ENCODE results near the gene THOP1.

THOP1 gene

DNA sequence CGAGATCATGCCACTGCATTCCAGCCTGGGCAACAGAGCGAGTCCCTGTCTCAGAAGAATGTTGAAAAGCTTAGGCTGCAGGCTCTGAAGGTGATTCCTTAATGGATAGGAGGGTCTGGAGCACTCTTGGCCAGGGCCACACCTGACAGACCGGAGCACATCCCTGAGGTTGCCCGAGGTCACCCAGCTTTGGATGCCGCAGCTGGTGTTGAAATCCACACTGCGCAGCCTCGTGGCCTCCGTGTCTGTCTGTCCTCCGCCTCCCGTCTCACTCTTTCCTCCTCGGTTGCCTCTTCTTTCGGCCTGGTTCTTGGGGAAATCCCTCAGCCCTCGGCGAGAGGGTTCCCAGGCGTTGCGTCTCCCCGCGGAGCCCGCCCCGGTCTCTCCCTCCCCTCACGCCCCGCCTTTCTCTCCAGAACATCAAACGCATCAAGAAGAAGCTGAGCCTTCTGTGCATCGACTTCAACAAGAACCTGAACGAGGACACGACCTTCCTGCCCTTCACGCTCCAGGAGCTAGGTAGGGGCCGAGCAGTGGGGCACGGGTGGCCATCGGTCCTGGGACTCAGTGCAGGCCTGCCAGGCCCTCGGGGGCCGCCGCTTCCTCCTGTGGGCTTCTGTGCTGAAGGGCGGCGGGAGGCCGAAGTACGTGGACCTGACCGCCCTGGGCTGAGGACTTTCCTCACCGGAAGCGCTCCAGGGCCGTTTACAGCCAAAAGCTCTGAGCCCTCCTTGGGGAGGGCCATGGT lies 14.1 kb downstream of the THOP1 start:
- no peak overlapping the region for H3K27ac ChIP-seq
- DNase-seq (ENCODE audit: low read depth, low spot score), result no peak

DNA sequence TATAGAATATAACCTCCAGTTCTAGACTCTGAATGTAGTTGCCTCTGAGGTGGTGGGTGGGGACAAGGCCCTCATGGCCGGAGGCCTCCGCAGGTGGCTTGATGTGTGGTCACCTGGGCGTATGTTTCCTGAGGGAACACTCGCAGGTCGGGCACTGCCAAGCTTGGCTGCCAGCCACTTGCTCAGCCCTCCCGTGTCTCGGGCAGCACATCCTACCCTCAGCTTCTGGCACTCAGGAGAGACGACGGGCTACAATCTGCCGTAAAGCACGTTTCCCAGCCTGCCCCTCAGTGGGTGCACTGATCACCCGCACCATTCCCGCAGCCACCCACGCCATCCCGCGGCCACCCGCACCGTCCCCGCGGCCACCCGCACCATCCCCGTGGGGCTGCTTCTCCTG lies 15.2 kb downstream of the THOP1 start:
- no peak overlapping the region for H3K27ac ChIP-seq
- no peak for DNase-seq (ENCODE audit: low read depth, low spot score)

DNA sequence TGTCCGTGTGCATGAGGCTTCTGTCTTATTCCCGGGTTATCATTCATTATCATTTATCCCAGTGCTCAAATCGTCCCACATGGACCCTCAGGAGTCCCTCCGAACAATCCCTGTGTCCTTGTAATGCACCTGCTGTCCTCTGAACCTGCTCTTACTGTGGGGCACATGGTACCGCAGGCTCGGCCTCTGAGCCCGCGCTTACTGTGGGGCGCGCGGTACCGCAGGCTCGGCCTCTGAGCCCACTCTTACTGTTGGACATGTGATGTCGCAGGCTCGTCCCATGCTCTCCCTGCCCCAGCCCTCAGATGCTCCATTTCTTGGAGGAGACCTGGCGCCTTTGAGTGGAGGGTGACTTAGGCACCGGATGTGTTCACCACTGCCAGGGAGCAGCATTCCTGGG lies 17.5 kb downstream of the THOP1 start:
- DNase-seq (ENCODE audit: low read depth, low spot score), result no peak
- no peak overlapping the region for H3K27ac ChIP-seq

DNA sequence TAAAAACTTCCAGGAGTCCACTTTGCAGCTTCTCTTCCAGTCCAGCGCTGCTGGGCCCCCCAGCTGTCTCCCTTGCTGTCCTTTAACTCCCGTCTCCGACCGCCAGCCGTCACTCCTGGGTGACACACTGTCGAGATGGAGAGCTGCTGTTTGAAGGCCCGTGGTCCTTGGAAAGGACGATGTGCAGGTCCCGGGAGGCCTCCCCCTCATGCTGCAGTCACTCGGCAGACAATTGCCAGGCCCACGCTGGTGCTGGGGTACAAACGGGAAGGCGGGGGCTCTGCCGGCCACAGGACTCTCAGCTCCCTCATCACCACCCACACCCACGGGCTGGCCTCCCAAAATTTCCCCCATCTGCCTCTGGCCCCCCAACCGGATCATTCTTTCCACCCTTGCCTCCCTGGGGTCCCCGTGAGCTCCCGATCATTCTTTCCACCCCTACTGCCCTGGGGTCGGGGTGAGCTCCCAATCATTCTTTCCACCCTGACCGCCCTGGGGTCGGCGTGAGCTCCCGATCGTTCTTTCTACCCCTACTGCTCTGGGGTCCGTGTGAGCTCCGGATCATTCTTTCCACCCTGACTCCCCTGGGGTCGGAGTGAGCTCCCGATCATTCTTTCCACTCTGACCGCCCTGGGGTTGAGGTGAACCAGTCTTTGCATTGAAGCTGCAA lies 18.3 kb downstream of the THOP1 start:
- no peak for DNase-seq (ENCODE audit: low read depth, low spot score)
- no peak overlapping the region for H3K27ac ChIP-seq

DNA sequence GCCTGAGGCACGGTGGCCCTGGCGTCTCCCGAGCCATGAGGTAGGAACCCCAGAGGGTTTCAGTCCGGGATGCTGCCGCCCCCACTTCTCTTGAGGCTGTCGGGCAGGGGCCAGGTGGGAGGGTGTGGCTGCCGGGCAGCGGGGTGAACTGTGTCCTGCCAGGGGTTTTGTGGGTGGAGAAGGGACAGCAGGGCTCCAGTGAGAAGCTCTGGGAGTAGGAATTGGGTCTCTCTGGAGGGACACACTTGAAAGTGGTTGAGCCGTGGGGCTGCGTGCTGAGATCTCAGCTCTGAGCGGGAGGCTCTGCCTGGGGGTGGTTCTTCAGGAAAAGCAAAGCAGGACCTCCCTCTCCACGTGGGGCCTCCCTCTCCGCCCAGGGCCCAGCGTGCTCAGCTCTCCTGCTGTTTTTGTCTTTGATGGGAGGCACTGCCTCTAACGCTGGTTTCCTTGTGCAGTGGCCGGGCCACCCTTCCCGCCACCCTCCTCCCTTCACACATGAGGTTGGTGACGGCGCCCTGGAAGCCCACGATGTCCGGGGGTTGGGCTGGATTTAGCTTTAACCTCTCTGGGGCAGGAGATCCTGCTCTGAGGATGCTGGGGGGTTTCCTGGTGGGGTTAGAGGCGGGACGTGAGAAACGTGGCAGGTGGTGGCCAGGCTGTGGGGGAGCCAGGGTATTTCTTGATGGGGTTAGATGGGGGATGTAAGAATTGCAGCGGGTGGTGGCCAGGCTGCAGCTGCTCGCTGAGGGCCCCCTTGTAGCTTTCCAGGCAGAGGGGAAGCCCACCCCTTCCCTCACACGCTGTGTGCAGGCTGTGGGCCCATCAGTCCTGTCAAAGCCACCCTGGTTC lies 19.1 kb downstream of the THOP1 start:
- no peak for DNase-seq (ENCODE audit: low read depth, low spot score)
- no peak overlapping the region for H3K27ac ChIP-seq

DNA sequence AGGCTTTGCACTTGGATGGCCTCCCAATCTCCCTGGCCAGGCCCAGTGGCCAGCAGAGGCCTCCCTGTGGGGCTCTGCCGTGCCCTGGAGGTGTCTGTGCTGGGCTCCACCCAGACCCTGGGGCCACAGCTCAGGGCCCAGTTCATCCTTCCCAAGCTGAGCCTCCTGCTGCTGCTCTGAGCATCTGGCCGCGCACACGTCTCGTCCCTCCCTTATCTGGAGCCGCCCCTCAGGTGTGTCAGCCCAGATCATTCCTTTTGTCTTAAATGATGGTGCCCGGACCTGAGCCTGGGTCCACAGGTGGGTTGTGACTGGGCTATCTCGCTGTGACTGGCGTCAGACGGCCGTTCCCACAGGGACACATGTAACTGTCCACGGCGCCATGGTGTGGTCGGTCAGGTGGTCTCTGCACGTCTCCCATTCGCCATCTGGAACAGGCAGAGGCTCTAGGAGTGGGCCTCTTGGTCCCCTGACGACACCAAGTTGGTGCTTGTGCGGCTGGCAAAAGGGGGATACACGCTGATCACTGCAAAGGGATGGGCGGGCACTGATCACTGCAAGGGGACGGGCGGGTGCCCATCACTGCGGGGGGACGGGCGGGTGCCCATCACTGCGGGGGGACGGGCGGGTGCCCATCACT lies 20.1 kb downstream of the THOP1 start:
- no peak overlapping the region for H3K27ac ChIP-seq

DNA sequence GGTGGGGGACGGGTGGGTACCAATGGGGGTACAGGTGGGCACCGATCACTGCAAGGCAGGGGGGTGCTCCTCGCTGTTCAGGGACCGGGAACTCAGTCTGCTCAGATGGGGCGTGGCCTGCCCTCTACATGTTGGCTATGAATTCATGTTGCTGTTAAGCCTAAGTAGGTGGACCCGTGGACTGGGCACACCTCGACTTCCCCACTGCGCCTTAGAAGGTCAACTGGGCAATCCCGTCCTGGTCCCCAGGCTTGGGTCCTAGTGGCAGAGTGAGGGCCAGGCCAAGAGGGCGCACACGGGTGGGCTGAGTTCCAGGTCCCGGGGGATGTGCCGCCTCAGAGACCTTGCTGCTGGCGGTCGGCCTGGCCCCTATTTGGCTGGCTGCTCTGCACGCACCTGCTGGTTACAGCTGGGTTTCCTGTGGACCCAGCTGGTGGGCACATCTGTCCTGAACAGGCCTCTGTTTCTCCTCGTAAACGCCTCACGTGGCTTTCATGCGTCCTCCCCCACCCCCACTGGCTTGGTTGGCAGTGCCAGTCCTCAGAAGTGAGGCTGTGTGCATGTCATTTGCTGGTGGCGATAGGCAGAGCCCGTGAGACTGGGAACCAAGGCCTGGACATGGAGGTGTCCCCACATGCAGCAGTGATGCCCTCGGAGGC lies 20.8 kb downstream of the THOP1 start:
- no peak for DNase-seq (ENCODE audit: low read depth, low spot score)
- no peak overlapping the region for H3K27ac ChIP-seq

More for the DNA sequence above, 20.1 kb downstream of the THOP1 start:
- no peak for DNase-seq (ENCODE audit: low read depth, low spot score)

DNA sequence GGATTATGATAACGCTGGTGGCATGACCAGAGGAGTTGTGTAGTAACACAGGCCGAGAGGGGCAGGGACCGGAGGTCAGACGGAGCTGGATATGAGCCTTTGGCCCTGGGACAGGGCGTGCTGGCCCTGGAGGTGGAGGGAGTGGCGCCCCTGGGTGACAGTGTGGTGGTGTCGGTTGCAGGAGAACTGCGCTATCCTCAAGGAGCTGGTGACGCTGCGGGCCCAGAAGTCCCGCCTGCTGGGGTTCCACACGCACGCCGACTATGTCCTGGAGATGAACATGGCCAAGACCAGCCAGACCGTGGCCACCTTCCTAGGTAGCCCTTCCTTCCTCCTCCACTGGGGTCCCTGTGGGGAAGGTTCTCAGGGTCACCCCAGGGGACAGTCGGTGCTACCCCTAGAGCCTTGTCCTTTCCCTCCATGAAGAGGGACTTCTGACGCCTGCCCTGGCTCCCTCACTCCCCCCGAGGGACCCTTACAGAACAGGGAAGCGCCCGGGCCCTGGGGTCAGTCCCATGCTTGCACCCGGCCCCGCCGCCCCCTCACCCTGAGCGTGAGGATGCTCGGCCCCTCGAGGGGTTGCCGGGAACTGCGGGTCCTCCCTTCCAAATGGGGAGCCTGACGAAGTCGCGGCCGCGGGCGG lies 21.6 kb downstream of the THOP1 start:
- no peak overlapping the region for H3K27ac ChIP-seq
- DNase-seq (ENCODE audit: low read depth, low spot score), result no peak

DNA sequence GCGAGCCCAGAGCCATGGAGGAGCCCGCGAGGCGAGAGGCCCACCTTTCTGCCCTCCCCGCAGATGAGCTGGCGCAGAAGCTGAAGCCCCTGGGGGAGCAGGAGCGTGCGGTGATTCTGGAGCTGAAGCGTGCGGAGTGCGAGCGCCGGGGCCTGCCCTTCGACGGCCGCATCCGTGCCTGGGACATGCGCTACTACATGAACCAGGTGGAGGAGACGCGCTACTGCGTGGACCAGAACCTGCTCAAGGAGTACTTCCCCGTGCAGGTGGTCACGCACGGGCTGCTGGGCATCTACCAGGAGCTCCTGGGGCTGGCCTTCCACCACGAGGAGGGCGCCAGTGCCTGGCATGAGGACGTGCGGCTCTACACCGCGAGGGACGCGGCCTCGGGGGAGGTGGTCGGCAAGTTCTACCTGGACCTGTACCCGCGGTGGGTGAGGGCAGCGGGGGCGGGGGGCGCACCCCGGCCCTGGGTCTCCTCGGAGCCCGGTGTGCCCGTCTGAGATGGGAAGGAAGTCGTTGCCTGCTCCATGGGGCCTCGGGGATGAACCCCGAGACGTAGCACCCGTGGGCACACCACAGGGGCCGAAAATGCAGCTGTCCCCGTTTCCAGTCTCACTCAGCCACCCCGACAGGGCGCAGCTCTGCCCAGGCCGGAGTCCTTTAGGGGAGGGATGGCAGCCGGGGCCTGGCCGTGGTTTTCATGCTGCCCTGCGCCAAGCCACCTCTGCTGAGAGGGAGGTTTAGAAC lies 22.3 kb downstream of the THOP1 start:
- no peak for DNase-seq (ENCODE audit: low read depth, low spot score)
- no peak overlapping the region for H3K27ac ChIP-seq

DNA sequence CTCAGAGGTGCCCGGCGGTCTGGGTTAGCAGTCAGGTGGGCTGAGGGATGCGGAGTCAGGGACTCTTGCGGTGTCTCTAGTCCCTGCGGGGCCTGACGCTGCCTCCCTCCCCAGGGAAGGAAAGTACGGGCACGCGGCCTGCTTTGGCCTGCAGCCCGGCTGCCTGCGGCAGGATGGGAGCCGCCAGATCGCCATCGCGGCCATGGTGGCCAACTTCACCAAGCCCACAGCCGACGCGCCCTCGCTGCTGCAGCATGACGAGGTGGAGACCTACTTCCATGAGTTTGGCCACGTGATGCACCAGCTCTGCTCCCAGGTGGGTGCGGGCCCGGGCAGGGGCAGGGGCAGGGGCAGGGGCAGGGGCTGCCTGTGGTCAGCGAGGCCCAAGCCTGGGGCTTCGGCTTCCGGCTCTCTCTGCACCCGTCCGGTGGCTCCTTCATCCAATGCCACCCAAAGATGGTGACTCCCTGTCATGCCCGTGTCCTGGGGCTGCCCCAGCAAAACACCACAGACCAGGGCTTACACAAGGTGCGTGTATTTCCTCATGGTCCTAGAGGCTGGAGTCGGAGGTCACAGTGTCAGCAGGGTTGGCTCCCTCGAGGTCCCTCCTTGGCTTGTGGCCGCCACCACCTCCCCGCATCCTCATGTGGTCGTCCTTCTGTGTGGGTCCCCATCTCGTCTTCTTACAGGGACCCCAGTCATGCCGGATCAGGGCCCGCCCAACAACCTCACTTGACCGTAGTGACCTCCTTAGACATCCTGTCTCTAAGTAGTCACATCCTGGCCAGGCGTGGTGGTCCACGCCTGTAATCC lies 23.0 kb downstream of the THOP1 start:
- no peak overlapping the region for H3K27ac ChIP-seq
- DNase-seq (ENCODE audit: low read depth, low spot score), result no peak

DNA sequence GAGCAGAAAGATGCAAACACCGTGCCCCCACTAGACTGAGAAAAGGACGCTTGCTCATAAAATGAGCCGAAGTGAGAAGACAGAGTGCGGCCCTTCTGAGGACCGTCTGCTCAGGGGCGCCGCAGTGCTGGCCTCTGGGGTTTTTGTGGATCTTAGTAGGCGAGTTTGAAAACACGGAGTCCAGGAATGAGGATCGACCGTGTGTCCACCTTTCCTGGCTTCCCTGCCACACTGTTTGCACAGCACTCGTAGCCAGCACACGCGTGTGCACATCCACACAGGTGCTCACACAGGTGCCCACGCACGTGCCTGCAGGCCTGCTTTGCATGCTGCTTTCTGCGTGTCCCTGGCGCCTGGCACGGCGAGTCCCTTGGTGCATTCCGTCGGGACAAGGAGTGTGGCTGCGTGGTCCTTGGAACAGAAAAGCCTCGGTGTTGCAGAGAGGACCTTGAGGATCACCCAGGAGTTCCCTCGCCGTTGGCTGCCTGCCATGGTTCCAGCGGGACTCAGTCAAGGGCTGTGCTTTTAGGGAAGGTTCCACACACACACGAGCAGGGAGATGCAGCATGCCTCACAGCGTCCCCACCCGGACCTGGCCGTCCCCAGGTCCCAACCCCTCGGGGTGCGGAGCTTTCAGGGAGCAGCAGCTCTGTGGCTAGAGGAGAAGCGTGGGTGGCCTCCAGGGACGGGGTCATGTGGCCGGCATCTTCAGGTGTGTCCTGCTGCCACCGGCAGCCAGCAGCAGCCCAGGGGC lies 24.3 kb downstream of the THOP1 start:
- DNase-seq (ENCODE audit: low read depth, low spot score), result no peak
- no peak overlapping the region for H3K27ac ChIP-seq

DNA sequence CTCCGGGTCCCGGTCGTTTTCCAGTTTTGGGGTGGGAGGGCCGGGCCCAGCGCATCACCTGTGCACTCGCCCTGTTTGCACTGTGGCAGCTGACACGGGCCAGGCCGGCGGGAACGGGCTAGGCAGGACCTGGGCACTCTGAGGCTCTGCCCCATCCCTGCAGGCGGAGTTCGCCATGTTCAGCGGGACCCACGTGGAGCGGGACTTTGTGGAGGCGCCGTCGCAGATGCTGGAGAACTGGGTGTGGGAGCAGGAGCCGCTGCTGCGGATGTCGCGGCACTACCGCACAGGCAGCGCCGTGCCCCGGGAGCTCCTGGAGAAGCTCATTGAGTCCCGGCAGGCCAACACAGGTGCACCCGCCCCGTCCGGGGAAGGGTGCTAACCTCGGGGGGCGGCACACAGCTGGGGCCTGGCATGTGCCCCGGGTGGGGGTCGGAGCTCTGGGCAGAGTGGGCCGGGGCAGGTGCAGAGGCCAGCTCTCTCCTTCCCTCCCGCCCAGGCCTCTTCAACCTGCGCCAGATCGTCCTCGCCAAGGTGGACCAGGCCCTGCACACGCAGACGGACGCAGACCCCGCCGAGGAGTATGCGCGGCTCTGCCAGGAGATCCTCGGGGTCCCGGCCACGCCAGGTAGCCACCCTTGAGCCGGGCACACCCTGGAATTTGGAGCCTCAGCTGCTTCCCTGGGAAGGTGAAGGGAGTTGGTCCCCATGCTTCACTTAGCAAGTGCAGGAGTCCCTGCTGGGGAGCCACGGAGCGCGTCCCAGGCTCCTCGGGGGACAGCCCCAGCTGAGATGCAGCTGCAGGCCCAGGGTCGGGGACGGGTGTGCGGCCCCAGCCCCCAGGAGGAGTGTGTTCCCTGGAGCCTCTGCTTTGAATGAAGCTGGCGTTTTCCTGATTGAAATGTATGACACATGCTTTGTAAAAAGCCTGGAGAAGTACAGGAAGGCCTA lies 25.1 kb downstream of the THOP1 start:
- no peak overlapping the region for H3K27ac ChIP-seq
- DNase-seq (ENCODE audit: low read depth, low spot score), result no peak

DNA sequence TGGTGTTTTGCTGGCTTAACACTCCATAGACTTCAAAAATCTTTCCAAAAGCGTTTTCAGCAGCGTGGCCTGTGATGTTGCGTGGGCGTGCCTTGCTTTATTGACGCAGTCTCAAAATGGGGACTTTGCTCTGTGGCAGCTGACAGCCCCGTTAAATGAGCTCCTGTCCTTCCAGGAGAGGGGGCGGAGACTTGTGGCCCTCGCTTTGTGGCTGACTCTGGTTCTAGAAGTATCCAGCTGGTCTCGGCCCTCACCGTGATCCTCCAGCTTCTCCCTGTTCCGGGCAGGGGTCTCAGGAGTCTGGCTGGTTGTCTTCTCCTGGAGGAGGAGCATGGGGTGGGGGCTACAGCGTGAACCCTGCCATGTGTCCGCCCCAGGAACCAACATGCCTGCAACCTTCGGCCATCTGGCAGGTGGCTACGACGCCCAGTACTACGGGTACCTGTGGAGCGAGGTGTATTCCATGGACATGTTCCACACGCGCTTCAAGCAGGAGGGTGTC lies 26.0 kb downstream of the THOP1 start:
- no peak overlapping the region for H3K27ac ChIP-seq
- DNase-seq (ENCODE audit: low read depth, low spot score), result no peak

DNA sequence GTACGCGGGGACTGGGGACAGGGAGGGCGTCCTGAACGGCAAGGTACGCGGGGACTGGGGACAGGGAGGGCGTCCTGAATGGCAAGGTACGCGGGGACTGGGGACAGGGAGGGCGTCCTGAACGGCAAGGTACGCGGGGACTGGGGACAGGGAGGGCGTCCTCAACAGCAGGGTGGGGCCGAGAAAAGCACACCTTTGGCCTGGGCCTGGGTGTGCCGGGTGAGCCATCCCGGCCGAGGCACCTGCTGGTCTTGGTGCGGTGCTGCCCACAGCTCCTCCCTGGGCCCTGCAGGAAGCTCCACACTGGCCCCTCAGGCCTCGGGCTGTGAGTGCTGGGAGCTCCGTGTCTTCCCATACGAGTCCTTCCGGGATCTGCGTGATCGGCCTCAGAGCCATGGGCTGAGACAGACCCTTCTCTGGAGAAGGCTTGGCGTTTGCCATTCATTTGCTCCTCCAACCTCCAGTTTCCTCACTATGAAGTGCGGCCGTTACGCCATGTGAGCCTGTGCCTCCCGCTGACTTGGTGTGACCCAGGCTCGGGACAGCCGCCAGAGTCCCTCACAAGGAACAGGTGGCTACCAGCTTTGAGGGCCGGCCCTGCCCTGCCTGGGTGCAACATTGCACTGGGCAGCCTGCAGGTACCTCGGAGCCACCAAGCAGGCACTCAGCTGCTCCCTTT lies 26.6 kb downstream of the THOP1 start:
- no peak overlapping the region for H3K27ac ChIP-seq
- DNase-seq (ENCODE audit: low read depth, low spot score), result no peak

DNA sequence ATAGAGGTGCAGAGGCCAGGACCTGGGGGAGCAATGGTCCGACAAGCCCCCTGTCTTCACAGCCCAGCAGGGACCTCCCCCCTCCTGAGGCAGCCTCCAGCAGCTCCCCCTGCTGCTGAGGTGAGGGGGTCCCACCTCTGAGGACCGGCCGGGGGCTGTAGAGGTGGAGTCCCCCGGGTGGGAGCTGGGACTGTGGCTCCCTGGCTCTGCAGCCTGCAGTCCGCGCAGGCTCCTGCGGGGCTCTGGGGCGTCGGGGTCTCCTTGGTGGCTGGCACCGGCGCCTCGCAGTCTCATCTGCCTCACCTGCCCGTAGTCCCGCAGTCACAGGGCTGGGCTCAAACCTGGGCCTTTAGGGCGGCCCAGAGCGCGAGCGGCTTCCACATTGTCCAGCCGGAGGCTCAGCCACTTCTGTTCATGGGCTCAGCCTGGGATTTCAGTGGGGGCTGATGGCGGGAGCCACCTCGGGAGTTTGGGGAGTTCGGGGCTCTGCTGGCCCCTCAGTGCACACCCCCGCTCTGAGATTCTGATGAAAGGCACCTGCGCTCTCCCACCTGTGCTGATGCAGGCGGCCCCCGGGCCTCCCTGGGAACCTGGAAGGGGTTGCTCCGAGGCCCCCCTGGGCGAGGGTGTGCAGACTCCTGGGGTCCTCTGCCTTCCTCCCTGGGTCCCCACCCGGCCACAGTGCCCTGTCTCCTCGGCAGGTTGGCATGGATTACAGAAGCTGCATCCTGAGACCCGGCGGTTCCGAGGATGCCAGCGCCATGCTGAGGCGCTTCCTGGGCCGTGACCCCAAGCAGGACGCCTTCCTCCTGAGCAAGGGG lies 27.3 kb downstream of the THOP1 start:
- H3K27ac ChIP-seq, result no peak overlapping the region
- no peak for DNase-seq (ENCODE audit: low read depth, low spot score)
